GM19035 (cell line): ENCODE measurements around the gene FYN.
"Not testable (repeated sequence)": the region's sequence is repeated elsewhere in the genome, so short reads cannot be mapped to it uniquely, and the experiment has no call there.

Source experiments
- ATAC-seq: cut with Tn5 transposase; IDR thresholded peaks from one replicate; pipeline ENCODE4 v1.9.1; 2021; ENCODE audit not compliant: unreplicated experiment

Gene FYN

DNA sequence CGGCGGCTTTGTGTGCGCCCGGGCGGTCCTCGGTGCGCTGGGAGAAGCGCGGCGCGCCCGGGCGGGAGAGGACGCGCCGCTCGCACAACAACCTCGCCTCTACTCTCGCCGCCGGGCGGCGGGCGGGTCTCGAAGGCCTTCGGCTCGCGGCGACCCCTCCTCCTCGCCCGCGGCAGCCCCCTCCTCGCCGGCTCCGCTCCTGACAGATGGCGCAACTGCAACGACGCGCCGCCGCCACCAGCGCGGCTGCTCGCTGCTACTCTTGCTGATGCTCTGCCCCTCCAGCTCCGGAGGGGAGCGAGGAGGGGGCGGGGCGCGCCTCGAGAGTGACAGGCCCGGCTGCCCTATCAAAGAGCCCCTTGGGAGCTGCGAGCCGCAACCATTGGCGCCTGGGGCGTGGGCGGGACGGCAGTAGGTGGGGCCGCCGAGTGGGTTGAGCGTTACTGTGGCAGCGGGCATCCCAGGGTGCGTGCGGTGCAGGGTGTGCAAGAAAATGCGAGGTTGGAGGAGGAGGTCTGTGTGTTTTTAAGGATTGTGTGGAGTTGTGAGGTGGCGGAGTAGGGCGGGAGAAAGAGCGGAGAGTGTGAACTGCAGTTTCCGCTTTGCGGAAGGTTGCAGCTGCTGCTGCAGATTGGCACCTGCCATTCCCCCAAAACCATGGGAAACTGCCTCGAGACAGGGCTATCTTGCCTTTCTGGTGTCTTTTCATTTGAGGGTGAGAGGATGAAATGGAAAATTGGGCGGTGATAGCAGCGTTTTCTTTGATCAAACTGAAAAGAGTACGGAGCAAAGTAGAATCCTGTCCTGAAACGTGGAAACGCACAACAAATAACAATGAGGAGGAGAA, at the start of gene FYN:
Gene FYN (minus strand): TSS at position 275 of the 847 bp plus-strand sequence. CDS start 153,401 bp downstream, outside the sequence.
- ATAC-seq: peak; percentile 98

DNA sequence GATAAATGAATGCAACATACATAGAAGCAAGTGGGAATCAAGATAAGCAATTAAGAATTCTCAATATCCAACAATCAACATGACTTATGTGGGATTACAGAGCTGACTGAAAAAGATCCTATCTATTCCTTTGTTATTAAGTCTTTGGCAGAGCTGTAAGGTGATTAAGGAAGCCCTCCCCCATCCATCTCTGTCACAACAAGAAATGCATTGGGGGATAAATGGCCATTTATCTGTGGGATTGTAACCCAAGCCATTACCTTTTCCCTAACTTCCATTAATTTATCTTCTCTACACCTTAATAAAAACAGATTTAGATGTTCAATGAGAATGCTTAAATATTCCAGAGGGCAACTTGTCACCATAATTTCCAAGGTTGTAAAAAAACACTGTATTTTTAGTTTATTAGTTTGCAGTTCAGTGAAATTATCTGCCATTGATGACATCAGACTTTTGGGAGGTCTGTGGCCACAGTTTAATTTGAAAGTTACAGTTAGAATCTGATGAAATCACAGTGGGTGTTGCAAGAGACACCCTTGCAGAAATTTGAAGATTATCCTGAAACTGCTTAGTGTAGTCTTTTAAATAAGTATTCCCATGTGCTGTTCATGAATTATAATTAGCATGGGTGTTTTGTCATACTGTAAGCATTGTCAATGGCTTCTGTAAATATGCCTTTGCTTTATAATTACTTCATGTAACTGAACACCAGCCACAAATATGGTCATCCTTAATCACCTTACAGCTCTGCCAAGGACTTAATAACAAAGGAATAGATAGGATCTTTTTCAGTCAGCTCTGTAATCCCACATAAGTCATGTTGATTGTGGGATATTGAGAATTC, 49.4 kb upstream of the FYN start:
- no peak for ATAC-seq

DNA sequence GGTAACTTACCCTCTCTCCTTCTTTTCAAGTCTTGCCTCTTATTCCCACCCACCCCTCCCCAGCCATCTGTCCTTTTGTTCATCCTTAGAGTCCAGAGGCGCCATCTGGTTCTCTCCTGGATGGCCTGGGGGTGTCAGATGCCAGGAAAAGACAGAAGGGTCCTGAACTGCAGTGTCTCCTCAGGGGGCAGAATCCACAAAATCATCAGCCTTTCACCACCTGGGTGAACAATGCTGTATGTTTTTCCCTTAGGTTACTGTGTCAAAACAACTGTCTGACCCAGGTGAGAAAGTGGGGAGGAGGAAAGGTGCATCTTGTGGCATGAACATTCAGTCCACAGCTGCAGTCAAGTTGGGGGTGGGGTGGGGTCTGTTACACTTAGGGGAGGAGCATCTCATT, 47.9 kb upstream of the FYN start:
- ATAC-seq: no peak

DNA sequence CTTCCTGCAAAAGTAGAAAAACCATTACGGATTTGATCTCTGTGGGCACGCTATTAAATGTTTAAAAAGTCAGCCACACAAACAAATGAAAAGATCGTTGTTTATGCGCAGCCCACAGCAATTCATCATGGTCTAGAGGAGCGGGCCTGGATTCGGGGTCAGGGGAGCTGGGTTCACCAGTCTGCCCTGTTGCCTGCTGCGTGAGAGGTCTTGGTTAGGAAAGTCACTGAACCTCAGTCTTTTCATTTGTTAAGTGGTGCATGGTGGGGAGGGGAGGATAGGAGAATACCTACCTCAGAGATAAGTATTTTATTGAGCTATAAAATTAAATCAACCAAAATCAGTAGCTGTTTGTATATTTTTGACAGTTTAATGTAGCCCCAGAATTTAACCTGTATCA, 47.3 kb upstream of the FYN start:
- ATAC-seq: no peak

DNA sequence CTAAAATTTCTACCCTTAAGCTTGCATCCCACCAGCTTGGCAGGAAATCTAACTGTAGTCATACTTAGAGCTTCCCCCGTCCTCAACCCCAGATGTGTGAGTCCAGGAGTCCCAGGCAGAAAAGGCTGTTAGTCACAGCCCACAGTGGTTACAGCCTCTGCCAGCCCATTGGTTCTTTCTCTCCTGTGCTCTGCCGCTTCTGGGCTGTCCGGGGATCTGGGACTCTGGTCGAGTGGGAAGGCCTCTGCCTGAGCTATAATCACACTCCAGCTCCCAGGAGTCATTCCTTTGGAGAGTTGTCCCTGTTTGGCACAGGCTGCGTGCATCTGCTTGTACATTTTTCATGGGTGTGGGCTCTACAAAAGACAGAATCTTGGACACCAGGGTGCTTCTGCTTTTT, 45.6 kb upstream of the FYN start:
- ATAC-seq: no peak

DNA sequence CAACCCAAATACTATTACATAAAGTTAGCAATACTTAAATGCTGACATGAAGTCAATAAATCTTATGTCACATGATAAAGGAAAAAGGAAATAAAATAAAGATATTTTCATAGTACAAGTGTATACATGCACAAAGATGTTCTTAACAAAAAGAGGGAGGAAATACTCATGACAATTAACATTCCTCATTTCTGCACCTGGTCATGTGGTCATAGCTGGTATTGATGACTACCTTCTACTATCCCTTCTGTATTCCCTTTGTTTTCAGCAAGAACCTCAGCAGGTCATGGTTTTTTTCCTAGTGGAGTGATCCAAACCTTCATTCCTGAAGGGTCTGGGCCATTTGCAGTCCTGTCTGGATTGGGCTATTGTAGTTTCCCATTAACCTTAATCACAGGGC, 43.5 kb upstream of the FYN start:
- ATAC-seq: no peak

DNA sequence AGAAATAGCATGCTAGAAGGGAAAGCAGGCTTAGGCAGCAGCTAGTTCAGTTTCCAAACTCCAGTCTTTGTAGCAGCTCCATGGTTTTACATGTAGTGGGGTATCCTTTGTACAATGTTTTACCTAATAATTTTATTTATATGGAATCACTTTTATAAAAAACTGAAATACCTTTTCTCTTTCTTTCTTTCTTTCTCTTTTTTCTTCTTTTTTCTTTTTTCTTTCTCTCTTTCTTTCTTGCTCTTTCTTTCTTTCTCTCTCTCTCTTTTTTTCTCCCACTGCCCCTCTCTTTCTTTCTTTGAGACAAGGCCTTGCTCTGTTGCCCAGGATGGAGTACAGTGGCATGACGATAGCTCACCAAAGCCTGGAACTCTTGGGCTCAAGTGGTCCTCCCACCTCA, 41.4 kb upstream of the FYN start:
- no peak for ATAC-seq

DNA sequence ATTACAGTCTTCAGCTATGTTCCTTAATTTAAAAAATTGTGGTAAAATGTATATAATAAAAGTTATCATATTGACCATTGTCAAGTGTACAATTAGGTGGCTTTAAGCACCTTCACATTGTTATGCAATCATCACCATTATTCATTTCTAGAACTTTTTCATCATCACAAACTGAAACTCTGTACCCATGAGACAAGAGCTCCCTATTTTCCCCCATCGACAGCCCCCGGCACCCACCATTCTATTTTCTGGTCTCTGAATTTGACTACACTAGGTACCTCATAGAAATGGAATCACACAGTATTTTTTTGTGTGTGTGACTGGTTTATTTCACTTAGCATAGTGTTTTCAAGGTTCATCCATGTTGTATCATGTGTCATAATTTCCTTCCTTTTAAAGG, 39.7 kb upstream of the FYN start:
- no peak for ATAC-seq

DNA sequence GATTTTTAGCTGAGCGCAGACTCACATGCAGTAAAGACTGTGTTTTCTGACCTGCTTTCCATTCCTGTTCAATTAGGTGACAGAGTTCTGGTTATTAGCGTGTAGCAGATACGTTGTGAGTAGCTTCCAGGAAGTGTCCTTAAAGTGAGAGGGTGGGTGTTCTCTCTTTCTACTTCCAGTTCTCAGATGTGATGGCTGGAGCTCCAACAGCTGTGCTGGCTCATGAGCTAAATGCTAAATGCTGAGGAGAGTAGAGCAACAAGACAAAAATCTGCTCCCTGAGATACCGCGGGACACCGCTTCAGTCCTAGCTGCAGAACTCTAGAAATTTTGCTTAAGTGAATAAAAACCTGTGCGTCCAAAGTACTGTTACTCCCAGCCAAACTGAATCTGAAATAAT, 38.2 kb upstream of the FYN start:
- ATAC-seq: no peak

DNA sequence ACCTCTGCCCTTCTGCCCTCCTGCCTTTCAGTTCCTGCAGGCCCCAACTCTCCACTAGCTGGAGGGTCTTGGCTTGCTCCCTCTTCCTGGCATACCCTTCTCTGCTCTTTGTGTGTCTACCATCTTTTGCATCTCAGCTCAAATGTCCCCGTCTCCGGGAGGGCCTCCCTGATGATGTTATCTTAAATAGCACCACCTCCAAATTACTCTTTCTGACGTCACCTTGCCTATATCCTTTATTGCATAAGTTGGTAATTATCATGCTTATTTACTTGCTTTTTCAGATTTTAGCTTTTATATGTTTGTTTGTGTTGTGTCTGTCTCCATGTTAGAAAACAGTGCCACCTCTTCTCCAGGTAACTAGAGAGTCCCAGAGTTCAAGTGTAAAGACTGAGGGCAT, 36.0 kb upstream of the FYN start:
- ATAC-seq: no peak

DNA sequence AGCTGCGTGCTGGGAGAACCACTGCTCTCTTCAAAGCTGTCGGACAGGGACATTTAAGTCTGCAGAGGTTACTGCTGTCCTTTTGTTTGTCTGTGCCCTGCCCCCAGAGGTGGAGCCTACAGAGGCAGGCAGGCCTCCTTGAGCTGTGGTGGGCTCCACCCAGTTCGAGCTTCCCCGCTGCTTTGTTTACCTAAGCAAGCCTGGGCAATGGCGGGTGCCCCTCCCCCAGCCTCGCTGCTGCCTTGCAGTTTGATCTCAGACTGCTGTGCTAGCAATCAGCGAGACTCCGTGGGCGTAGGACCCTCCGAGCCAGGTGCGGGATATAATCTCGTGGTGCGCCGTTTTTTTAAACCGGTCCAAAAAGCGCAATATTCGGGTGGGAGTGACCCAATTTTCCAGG, 35.1 kb upstream of the FYN start:
- ATAC-seq: not testable (repeated sequence)

DNA sequence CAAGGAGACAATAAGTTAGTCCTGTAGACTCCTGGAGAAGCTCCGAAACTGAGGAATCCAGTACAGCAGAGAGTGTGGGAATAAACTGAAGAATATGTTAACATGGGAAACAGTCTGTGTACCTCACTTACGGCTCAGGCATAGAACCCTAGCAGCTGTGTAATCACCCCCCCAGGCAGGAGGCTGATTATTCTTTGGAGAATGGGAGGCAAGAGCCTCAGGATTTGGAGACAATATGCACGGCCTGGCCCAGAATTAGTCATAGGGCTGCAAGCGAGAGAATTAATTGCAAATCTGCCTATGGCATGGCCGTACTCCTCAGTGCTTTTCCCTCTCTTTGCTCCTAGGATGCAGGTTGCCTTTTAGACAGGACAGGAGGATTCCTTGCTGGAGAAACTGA, 27.5 kb upstream of the FYN start:
- ATAC-seq: no peak

DNA sequence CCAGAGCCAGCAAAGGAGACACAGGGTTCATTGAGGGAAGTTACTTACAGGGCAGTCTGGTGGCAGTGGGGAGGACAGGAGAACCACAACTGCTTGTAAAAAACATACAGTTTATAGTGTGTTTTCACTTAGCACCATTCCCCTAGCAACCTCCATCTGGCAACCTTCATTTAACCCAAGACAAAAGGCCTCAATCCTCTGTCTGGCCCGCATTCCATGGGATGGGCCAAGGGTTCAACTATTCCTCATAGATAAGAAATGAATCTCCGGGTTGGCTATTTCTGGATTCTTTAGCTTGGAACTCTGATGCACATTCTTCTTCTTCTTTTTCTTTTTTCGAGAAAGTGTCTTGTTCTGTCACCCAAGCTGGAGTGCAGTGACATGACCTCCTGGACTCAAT, 26.3 kb upstream of the FYN start:
- ATAC-seq: no peak

DNA sequence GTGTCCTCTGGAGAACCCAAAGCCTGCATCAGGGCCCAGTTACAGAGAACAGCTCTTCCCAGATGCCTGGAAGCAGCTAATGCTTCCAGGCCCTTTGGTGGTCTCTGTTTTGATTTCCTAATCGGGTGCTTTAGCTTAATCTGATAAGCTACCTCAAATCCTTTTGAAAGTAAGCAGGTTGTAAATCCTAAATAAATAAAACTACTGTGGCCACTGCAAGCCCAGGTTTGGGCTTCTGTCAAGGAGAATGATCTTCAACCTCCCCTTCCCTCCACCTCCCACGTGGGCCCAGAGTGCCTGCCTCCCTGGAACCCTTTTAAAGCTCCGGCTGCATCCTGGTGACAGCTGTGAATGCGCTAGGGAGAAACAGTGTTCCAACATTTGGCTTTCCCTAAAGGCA, 25.2 kb upstream of the FYN start:
- no peak for ATAC-seq

DNA sequence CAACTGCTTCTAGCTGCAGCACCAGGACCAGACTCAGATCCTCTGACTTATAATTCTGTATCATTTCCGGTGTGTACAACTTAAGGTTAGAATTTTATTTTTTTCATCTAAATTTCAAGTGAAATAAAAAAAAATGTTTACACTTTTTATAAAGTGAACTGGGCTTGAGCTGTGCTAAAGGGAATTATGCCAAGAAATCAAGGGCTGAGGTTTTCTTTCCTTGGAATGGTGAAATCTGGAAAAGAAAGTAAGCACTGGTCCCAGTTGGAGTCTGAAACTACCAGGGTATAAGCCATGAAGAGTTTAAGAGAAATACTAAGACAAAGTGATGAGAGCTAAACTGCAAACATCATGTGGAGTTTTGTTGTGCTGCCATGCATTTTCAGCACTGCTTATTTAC, 21.7 kb upstream of the FYN start:
- ATAC-seq: no peak

DNA sequence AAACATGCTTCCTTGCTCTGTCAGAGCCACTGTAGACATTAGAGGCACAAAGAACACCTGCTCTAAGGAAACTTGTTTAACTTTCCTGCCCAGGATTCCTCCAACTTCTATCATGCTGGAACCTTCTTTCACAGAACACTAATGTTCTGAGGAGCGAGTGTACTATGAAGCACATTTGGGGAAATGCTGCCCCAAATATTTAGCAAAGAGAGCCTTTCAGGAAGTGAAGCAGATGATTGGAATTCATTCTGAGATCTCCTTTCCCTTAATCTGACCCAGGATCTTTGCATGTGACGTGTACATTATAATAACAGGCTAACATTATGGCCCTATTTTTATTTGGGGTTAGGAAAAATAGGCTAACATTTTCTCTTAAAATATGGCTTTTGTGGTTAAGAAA, 21.0 kb upstream of the FYN start:
- ATAC-seq: no peak

DNA sequence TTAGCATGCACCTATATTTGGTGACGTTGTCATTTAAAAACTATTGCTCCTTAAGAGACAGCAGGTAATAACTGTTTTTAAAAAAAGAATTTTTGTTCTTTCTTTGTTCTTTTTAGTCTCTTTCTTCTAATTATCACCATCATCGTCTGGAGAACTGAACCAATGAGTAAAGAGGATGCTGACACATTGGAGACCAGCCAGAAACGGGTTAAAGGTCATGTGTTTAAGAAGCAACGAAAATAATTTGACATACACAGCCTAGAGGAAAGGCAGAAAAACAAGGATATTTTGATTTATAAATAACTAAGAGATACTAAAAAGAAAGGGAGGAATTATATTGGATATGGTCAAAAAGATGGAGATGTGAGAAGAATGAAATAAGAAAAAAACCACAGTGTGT, 19.2 kb upstream of the FYN start:
- ATAC-seq: no peak

DNA sequence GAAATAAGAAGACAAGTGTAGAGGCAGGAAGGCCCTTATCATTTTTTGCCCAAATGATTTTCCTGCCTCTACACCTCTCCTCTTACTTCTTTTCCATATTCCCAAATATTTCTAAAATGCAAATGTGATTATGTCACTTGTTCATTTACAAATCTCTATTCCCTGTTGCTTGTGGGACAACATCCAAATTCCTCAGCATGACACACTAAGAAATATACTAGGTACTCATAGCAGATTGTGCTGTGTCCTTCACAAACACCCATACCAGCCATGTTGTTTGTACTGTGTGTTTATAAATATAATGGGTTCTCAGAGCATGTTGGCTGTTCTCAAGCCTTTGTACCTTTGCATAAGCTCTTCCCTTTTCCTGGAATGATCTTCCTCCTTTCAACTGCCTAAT, 17.7 kb upstream of the FYN start:
- no peak for ATAC-seq

DNA sequence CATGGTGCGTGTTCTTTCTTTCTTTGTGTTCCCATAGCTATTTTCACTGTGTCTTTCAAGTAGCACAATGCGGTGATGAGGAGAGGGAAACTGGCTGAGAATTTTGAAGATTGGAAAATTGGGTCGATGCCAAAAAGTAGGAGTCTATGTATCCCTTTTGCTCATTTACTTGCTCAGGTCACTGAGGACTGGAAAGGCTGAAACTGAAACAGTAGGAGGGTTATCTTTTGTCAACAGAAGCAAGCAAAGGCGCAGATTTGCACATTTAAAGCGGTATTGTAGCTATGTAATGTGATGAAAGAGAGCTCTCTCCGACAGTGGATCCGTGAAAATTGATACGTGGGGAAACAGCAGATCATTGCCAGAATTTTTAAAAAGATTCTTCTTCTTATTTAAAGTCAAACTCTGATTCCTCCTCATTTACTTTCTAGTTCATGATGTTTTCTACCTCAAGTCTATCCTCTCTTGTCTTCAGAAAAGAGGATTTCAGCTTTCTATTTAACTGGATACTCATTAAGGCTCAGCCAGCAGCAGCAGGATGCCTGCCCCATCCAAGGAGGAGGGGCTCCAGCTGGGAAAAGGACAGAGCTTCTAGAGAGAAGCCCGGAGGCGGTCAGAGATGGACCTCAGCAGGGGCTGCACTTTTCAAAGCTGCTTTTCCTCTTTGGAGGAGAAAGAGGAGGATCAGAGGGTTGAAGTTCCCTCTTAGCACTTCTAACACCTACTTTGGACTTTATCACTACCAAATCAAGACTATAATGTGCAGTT, 15.9 kb upstream of the FYN start:
- ATAC-seq: no peak

DNA sequence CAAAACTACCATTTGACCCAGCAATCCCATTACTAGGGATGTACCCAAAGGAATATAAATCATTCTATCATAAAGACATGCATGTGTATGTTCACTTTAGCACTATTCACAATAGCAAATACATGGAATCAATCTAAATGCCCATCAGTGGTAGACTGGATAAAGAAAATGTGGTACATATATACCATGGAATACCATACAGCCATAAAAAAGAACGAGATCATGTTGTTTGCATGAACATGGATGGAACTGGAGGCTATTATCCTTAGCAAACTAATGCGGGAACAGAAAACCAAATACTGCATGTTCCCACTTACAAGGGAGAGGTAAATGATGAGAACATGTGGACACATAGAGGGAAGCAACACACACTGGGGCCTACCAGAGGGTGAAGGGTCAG, 13.5 kb upstream of the FYN start:
- ATAC-seq: not testable (repeated sequence)

DNA sequence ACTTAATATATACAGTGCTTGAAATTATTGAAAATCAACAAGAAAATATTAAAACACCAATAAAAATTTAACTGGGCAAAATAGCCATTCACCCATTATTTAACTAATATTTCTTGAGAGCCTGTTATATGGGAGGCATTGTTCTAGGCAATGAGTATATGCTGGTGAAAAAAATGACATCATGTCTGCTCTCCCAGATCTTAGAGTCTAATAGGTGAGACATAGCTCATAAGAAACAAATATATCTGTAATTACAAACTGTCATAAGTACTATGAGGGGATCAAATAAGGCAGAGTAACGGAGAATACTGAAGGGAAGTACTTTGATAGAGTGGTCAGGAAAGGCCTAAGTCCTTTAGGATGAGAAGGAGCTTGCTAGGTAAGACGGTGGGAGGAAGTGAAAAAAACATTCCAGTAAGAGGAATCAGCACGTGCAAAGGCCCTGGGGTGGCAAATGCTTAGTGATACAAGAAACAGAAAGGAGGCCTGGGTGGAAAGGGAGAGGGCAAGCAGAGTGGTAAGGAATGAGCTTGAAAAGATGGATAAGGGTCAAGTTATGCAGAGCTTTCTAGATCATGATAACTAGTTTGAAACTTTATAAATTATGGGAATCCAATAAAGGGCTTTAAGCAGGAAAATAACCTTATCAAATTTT, 12.2 kb upstream of the FYN start:
- no peak for ATAC-seq
